Common myeloid progenitor, CD34-positive (primary cell): ENCODE data around the gene ECI1. TPM values are rescaled to one million over a fixed set of nuclear protein-coding genes. Genes with fewer than 3 reads are reported as not detected.

ENCODE experiments used
- CTCF ChIA-PET: fragments of 350-600 bp; sonication (Branson Sonifier 250); formaldehyde crosslinking; loops from one replicate; lab custom pipeline; 2021; ENCODE audit warnings: antibody characterized with exemption; lab: Charles Lee
- POLR2A ChIA-PET: fragments of 350-600 bp; sonication (Branson Sonifier 250); formaldehyde crosslinking; loops from one replicate; lab custom pipeline; 2021; ENCODE audit warnings: antibody characterized with exemption; lab: Charles Lee
- DNase-seq, 3 donors: peaks; one replicate each; pipeline versions ENCODE4 v3.0.0 to v3.0.0-alpha.2; 2013
- H3K27ac ChIP-seq, 2 experiments: 1 replicate in 1 of 2; 2 replicates in 1 of 2; pipeline ENCODE4 v1.7.0; 2013; ENCODE audit warnings: inconsistent platforms in 2 of 2, low read length in 2 of 2, mild to moderate bottlenecking in 2 of 2, low read depth in 1 of 2, moderate library complexity in 1 of 2; ENCODE audit not compliant: severe bottlenecking in 2 of 2, insufficient read depth in 1 of 2, poor library complexity in 1 of 2
- H3K27me3 ChIP-seq, 5 experiments: replicated peaks in 2 of 5; 1 replicate in 3 of 5; 2 replicates in 2 of 5; pipeline versions ENCODE4 v1.6.1 to v1.7.0; 2013; ENCODE audit warnings: low read length in 4 of 5, mild to moderate bottlenecking in 2 of 5, moderate library complexity in 2 of 5, inconsistent platforms in 1 of 5; ENCODE audit not compliant: insufficient read depth in 5 of 5, control insufficient read depth in 4 of 5
- H3K36me3 ChIP-seq, 4 experiments: 1 replicate in 2 of 4; 2 replicates in 2 of 4; pipeline versions ENCODE4 v1.6.1 to v1.7.0; 2013; ENCODE audit warnings: low read length in 3 of 4, control low read depth in 1 of 4, mild to moderate bottlenecking in 1 of 4; ENCODE audit not compliant: control insufficient read depth in 4 of 4, insufficient read depth in 4 of 4
- H3K4me1 ChIP-seq, 4 experiments: 1 replicate in 3 of 4; 2 replicates in 1 of 4; pipeline versions ENCODE4 v1.6.1 to v1.7.1; 2013; ENCODE audit warnings: low read length in 3 of 4, mild to moderate bottlenecking in 3 of 4, control low read depth in 1 of 4, inconsistent platforms in 1 of 4, moderate library complexity in 1 of 4; ENCODE audit not compliant: control insufficient read depth in 4 of 4, insufficient read depth in 4 of 4; ENCODE audit errors: control extremely low read depth in 1 of 4
- H3K4me3 ChIP-seq, 7 experiments: 1 replicate in 4 of 7; 2 replicates in 3 of 7; pipeline versions ENCODE4 v1.5.1 to v1.7.0; 2013; ENCODE audit warnings: mild to moderate bottlenecking in 7 of 7, low read length in 6 of 7, moderate library complexity in 6 of 7, inconsistent platforms in 2 of 7, low read depth in 2 of 7, control low read depth in 1 of 7; ENCODE audit not compliant: insufficient read depth in 4 of 7, control insufficient read depth in 1 of 7; ENCODE audit errors: extremely low read depth in 1 of 7
- H3K9me3 ChIP-seq, 5 experiments: 1 replicate in 4 of 5; 2 replicates in 1 of 5; pipeline versions ENCODE4 v1.6.1 to v1.7.1; 2013; ENCODE audit warnings: low read length in 4 of 5, mild to moderate bottlenecking in 2 of 5, inconsistent platforms in 1 of 5, low read depth in 1 of 5, moderate library complexity in 1 of 5; ENCODE audit not compliant: control insufficient read depth in 4 of 5, insufficient read depth in 2 of 5; ENCODE audit errors: control extremely low read depth in 1 of 5
- WGBS: methylation state at CpG from one replicate; pipeline ENCODE4 v1.1.5; 2013; ENCODE audit not compliant: insufficient coverage; 5-methylcytosine and 5-hydroxymethylcytosine counted together
- polyA plus RNA-seq: library from polyadenylated mRNA; unstranded; fragments of 120-200 nt; gene quantifications from one replicate; pipeline ENCODE4 v1.2.1, GENCODE V29; 2013

ECI1 gene, protein sequence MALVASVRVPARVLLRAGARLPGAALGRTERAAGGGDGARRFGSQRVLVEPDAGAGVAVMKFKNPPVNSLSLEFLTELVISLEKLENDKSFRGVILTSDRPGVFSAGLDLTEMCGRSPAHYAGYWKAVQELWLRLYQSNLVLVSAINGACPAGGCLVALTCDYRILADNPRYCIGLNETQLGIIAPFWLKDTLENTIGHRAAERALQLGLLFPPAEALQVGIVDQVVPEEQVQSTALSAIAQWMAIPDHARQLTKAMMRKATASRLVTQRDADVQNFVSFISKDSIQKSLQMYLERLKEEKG
- 24.6 TPM for polyA plus RNA-seq

DNA sequence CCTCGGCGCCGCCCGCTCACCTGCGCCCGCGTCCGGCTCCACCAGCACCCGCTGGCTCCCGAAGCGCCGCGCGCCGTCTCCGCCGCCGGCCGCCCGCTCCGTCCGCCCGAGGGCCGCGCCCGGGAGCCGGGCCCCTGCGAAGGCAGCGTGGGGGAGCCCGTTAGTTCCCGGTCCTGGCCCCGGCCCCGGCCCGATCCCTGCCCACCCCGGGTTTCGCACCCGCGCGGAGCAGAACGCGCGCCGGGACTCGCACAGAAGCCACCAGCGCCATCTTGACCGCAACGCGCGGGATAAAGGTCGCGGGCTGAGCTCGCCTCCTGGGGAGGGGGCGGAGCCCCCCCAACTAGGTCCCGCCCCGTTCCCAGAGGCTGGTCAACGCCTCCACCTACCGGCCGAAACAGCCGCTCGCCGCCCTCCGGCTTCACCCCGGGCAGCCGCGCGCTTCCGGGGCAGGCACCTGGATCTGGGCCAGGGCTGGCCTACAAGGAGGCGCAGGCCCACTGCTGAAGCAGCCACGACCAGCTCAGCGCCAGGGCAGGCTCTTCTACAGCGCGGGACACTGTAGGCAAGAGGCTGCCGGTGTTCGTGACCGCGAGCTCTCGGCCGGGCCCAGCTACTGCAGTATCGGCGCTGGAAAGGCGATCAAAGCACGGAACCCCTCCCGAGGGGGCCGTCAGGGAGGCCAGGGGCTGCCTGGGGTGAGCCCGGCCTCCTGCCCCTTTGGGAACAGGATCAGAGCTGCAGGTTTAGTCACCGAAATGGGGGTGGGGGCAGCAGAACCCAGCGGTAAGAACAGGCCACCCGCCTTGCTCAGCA, at the start of gene ECI1:
TSS of gene ECI1 (minus strand) at position 292 of the 816 bp plus-strand sequence. CDS start at position 271, 21 bp downstream.
- Histone ChIP-seq H3K27me3 (no peaks in the 10 kb centered on the region), H3K36me3 (peaks cover 7 to 43% (median 28%) of the 10 kb centered on the region in 4 experiments), H3K4me3 (peak within 1 kb of the TSS; percentile 63 to 87 (median 75)), H3K4me1 (peaks cover 3 to 19% (median 14%) of the 10 kb centered on the region in 4 experiments), H3K9me3 (no peaks in the 10 kb centered on the region), H3K27ac (peak within 1 kb of the TSS; percentile 46 to 81)
- DNase-seq, result peak; percentile 84 to 91 (median 85)
- 3% methylated on average over 84 of the region's 88 CpGs for WGBS
- ChIA-PET POLR2A (interaction anchor here (0.9 to 2.0 kb wide), 4 partner anchors 16 to 104 kb away, joined by 3 to 4 read pairs (median 3); partner anchors contain the start of genes DNASE1L2, RAB26 and TRAF7), CTCF (interaction anchor here (0.9 to 2.2 kb wide), 17 partner anchors 8 to 250 kb away, joined by 3 to 12 read pairs (median 4); partner anchors contain the start of gene DNASE1L2)

- Histone ChIP-seq H3K27me3 (no peaks in the 10 kb centered on the region), H3K4me1 (peaks cover 0 to 11% (median 5%) of the 10 kb centered on the region in 4 experiments), H3K4me3 (no peak overlapping the region), H3K27ac (no peak overlapping the region), H3K36me3 (peaks cover 0 to 14% (median 3%) of the 10 kb centered on the region in 4 experiments), H3K9me3 (no peaks in the 10 kb centered on the region)
- 97% methylated on average over 9 of the region's 10 CpGs for whole genome bisulfite sequencing
- POLR2A ChIA-PET, result no interaction called here
- DNase-seq, result no peak
- CTCF ChIA-PET, result no interaction called here
These were observed 48.5 kb upstream of the ECI1 start for GRCh38 chr16:2299915-2300192.

DNA sequence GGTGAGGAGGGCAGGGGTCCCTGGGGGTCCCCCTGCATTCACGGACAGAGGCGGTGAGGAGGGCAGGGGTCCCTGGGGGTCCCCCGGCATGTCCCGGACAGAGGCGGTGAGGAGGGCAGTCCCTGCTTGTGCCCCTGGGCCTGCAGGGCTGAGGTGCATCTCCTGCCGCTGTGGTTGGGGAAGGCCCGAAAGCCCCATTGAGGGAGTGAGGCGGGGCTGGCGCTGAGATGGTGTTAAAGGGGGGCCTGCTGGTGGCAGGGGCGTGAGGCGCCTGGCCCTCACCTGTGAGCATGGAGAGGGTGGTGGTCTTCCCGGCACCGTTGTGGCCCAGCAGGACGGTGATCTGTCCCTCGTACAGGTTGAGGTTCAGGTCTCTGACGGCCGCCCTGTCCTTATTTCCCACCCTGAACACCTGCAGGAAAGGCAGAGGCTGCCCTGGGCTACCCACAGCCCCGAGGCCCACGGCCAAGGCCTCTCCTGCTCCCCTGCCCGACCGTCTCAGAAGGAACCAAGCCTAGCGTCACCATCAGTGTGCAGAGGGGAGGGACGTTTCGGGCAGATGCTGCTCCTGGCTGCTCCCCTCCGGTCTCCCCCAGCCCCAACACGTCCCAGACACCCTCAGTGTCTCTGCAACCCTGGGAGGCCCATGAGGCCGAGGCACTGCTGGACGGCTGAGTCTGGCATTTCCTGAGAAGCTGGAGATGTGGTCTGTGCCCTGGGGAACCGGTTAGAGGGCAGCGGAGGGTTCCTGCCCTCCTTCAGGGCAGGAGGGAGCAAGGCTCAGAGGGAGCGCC, 47.9 kb upstream of the ECI1 start:
- H3K4me1 ChIP-seq, result peaks cover 0 to 11% (median 5%) of the 10 kb centered on the region in 4 experiments
- 97% methylated on average over 21 of the region's 31 CpGs for WGBS
- no peak overlapping the region for H3K27ac ChIP-seq
- ChIA-PET POLR2A (no interaction called here), CTCF (no interaction called here)
- no peak overlapping the region for H3K4me3 ChIP-seq
- no peak for DNase-seq
- no peaks in the 10 kb centered on the region for H3K27me3 ChIP-seq
- peaks cover 0 to 14% (median 3%) of the 10 kb centered on the region in 4 experiments for H3K36me3 ChIP-seq
- H3K9me3 ChIP-seq, result no peaks in the 10 kb centered on the region

GRCh38 chr16:2298621-2299020, 47.2 kb upstream of the ECI1 start:
- Histone ChIP-seq H3K36me3 (peaks cover 0 to 11% (median 3%) of the 10 kb centered on the region in 4 experiments), H3K27me3 (no peaks in the 10 kb centered on the region), H3K9me3 (no peaks in the 10 kb centered on the region), H3K4me1 (peaks cover 0 to 11% (median 5%) of the 10 kb centered on the region in 4 experiments), H3K4me3 (no peak overlapping the region), H3K27ac (no peak overlapping the region)
- CTCF ChIA-PET, result interaction anchor here (1.1 kb wide), 1 partner anchor 9 kb away, joined by 4 read pairs; no protein-coding TSS in a partner anchor
- DNase-seq, result no peak
- POLR2A ChIA-PET, result no interaction called here
- WGBS, result 100% methylated on average over 4 of the region's 9 CpGs

DNA sequence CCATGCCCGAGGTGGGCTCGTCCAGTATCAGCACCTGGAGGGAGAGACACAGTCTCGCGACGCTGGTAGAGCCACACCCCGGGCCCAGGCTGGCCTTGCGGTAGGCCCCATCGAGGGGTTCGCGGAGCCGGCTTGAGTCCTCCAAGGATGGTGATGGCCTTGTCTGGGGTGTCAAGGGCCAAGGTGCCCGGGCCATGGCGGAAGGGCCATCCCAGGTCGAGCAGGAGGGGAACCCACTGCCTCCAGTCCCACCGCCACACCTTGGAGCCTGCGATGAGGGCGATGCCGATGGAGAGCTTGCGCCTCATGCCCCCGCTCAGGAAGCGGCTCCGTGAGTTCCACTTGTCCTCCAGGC, 46.1 kb upstream of the ECI1 start:
- no peak overlapping the region for H3K27ac ChIP-seq
- no peak overlapping the region for H3K4me3 ChIP-seq
- 97% methylated on average over 15 of the region's 22 CpGs for WGBS
- peaks cover 0 to 11% (median 3%) of the 10 kb centered on the region in 4 experiments for H3K36me3 ChIP-seq
- ChIA-PET CTCF (interaction anchor here (1.1 kb wide), 2 partner anchors 8 to 9 kb away, joined by 4 read pairs; no protein-coding TSS in a partner anchor), POLR2A (no interaction called here)
- no peaks in the 10 kb centered on the region for H3K27me3 ChIP-seq
- DNase-seq, result no peak
- no peaks in the 10 kb centered on the region for H3K9me3 ChIP-seq
- peaks cover 0 to 11% (median 5%) of the 10 kb centered on the region in 4 experiments for H3K4me1 ChIP-seq

GRCh38 chr16:2296661-2297505, 45.5 kb upstream of the ECI1 start:
- Histone ChIP-seq H3K36me3 (peaks cover 0 to 11% (median 3%) of the 10 kb centered on the region in 4 experiments), H3K9me3 (no peaks in the 10 kb centered on the region), H3K27me3 (no peaks in the 10 kb centered on the region), H3K4me3 (no peak overlapping the region), H3K4me1 (peaks cover 0 to 11% (median 5%) of the 10 kb centered on the region in 4 experiments), H3K27ac (no peak overlapping the region)
- ChIA-PET POLR2A (no interaction called here), CTCF (interaction anchor here (0.6 to 1.1 kb wide), 2 partner anchors 9 to 100 kb away, joined by 3 to 4 read pairs; no protein-coding TSS in a partner anchor)
- DNase-seq, result peak in 2 of 3 donors; percentile 7 to 26
- 91% methylated on average over 20 of the region's 23 CpGs for WGBS
